Embryonic facial prominence (tissue), 1 donor: ENCODE results near the gene ELMO1.
A peak's percentile ranks its signal among the peaks of the same experiment; 100 is the strongest.

Source experiments
- DNase-seq: peaks from one replicate; pipeline ENCODE4 v3.0.0-alpha.2; 2016; ENCODE audit errors: extremely low spot score

Gene ELMO1

GRCh38 chr7:37315772-37316715 is 132.6 kb downstream of the ELMO1 start:
- no peak for DNase-seq

DNA sequence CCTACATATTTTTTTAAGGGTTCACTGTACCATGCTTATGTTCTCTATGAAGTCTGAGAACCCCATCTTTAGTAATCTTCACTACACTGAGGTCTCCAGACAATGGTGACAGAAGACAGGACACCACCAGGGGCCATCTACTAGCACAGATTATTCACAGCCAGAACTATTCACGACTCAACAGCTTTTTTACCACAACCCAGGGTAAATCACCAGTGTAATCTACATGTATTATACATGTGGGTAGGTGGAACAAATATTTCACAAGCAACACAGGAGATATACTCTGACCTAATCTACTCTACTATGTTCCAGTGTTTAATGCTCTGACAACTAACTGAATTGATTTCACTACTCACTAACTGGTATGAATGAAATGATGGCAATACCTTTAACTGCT is 136.1 kb downstream of the ELMO1 start:
- no peak for DNase-seq

DNA sequence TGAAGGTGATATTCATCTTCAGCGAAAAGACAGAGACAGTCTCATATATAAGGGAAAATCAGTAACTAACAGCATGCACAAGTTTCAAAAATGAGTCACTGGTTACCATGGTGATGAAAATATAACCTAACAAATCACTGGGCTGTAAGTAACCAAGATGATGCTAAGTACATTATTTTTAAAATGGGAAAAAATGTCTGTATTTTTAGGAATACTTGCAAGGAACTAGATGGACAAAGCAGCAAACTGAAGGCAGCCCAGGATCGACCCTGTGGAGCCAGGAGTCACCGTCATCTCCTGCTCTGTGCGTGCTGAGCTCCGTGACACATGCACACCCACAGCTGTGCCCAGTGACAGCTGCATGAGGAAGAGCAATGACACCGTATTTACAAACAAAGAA is 137.3 kb downstream of the ELMO1 start:
- no peak for DNase-seq

- no peak for DNase-seq
Measured at GRCh38 chr7:37310327-37311080, 138.2 kb downstream of the ELMO1 start.

- DNase-seq: no peak
Measured at GRCh38 chr7:37309493-37309892, 139.2 kb downstream of the ELMO1 start.

DNA sequence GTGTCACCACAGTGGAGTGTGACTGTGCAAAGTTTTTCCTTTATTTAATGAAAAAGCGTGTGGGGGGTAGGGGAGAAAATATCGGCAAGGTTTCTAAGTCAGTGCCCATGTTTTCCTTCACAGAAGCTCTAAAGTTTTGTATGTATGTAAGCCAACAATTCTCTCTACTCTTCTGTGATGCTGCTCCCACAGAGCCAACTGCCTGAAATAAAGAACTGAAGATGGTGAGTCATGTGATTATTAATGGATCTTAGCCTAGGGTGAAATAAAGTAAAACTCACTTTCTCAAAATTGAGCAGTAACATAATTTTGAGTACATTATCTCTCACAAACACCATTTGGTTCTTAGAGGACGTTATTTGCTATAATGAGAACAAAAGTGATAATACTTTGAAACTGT is 143.7 kb downstream of the ELMO1 start:
- no peak for DNase-seq

- DNase-seq: no peak
Measured at GRCh38 chr7:37297546-37297945, 151.1 kb downstream of the ELMO1 start.

GRCh38 chr7:37295401-37295800 is 153.3 kb downstream of the ELMO1 start:
- DNase-seq: no peak

DNA sequence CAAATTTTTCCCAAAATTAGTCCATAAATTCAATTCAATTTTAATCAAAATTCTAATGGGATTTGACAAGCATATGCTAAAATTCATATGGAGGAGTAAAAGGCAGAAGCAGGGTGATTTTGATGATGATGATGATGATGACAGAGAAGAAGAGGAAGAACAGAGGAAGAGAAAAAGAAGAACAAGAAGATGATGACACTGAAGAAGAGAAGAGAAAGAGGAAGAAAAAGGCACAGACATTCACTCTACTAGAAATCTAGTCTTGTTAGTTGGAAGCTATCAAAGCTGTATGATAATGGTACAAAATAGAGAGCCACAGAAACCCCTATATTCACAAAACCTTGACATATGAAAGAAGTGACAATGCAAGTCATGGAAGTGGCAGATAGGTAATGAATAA is 157.9 kb downstream of the ELMO1 start:
- DNase-seq: no peak

DNA sequence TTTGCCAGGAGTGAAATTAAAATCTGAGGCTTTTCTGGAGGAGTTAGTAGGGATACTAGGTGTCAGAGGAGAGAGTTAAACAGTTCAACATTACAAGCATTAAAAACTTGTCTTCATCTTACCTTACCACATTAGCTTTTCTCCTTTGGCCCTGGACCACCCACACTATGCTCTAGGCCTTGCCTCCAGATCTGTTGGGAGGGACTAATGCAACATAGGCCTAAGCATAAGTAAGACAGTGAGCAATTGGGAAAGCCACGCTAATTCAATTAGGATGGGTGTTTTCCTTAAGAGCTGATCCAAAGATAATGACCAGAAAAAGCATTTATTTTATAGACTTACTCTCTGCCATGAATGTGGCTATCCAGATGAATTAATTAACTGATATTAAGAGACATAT is 158.9 kb downstream of the ELMO1 start:
- DNase-seq: no peak

GRCh38 chr7:37289367-37289766 is 159.3 kb downstream of the ELMO1 start:
- DNase-seq: no peak

DNA sequence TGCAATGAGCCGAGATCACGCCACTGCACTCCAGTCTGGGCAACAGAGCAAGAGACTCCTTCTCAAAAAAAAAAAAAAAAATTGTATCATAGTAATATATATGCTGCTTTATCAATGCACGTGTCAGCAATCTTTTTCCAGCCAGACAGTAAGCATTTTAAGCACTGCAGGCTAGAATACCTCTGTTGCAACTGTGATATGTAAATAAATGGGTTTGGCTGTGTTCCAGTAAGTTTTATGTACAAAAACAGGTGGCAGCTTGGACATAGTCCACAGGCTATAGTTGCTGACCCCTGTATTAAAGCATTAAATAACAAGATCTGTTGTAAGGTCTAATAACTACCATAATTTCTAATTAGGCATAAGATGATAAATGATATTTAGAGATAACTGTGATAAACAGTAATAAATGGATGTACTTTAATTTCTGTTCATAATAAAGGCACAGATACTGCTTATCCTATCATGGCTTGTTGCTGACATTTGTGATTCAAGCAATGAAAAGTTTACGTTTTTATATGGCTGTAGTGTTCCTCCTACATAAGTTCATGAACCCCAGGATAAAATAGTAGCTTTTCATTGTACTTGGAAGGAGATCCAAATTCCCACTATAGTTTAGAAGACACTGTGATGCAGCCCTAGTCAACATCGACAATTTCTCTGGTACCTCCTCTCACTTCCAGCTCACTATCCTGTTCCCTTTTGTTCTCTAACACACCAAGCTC is 161.4 kb downstream of the ELMO1 start:
- no peak for DNase-seq

- DNase-seq: no peak
Measured at GRCh38 chr7:37286454-37286832, 162.2 kb downstream of the ELMO1 start.

DNA sequence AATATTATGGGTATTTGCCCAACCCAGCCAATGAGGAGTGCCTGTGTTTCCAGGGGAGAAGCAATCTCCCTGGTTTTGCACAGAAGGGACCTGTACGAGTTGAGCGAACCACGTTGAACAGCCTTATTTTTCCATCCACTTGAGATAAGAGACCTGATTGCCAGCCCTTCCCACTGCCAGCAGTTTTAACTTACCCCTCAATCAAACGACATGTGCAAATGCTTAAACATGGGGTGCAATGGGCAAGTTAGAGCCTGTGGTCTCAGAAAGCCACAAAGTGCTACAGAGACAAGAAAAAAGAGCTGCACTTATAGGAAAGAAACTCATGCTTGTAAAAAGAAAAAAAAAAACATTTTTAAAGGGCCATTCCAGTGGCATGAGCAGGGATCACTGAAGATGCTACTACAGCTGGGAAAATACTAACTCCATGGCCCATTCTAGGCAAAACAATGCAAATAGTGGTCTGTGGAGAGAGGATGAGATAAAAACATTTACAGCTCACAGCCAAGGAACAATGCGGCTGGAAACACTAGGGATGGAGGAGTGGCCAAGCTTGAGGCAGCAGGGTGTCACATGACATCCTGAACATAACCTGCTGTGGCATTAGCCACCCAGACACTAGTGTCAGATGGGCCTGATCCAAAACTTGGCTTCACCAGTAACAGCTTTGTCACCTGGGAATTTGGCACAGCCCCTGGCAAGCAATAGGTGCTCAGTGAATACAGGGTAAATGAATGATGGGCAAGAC is 162.8 kb downstream of the ELMO1 start:
- peak; percentile 36 for DNase-seq

DNA sequence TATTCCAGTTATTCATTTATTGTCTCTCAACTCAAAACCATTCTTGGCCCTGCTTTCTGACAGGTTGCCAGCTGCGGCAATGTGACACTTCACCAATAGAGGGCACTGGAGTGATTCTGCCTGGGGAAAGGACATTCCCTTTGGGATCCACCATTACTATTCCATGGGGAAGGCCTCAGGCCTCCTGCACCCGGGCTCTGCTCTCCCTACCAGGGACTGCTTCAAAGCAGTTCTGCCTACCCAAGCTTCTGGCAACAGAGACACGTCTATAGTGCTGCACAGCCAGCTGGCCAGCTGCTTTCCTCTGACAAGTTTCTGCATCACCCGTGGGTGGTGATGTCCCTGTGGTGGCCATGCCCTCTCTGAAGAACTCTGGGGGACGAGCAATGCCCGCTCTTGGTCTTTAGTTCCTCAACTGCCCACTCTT is 163.8 kb downstream of the ELMO1 start:
- DNase-seq: no peak

DNA sequence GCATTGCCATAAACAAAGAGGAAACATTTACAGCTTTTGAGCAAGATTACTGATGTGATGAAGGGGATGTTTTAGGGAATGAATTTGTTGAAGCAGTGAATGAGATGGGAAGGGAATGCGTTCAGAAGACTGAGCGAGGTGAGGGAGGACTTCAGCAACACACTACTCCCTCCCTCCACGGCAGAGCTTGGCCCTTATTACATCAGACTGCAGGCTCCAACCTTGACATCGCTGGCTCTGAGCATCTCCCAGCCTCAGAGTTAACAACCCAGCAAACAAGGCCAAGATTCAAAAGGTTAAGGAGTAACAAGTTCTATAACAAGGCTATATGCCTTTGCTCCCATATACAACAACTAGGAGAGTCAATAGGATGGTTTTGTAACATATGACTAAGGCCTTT is 164.4 kb downstream of the ELMO1 start:
- no peak for DNase-seq

- DNase-seq: no peak
Measured at GRCh38 chr7:37283716-37284115, 164.9 kb downstream of the ELMO1 start.

DNA sequence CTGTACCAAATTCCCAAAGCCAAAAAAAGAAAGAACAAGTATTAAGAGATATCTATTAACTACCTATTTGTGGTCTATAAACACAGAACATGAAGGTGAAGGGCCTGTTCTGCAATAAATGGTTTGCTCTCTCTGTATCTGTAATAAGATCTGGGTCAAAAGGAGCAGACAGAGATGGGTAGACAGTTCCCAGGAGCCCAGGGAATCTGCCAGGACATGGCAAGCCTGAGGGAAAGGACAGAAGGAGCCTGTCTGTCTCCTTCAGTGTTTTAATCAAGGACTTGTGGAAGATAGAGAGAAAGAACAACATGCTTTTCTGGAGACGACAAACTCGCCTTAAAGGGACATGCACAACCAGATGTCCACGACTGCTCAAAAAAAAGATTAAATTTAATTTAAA is 165.7 kb downstream of the ELMO1 start:
- DNase-seq: no peak

- DNase-seq: no peak
Measured at GRCh38 chr7:37282093-37282444, 166.6 kb downstream of the ELMO1 start.

DNA sequence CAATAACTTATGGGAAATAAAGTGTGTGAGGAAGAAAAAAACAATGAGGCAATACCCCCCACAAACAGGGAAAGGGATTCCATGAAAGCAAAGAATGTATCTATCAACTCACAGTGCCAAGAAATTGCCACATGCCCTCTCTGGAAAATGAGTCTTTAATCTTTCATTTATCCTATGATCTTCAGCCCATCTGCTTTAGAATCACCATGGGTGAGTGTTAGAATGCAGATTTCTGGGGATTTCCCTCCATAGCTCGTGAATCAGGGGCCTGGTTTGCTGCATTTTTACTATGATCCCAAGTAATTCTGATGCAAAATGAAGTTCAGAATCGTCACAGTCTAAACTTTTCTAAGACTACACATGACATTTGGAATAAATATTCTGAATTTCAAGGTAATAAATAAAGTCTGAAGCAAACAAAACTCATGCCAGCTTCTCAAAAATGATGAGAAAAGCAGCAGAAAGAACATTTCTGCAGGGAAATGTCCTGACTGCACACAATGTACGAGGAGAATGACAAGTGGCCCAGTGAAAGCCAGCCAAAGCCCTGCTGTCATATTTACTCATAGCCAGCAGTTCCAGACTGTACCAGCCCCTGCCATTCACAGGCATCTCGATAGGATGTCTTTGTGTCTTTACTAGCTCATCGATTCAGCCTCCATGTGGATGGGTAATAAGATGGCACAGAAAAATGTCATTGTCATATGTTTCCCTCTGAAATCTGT is 167.1 kb downstream of the ELMO1 start:
- no peak for DNase-seq

DNA sequence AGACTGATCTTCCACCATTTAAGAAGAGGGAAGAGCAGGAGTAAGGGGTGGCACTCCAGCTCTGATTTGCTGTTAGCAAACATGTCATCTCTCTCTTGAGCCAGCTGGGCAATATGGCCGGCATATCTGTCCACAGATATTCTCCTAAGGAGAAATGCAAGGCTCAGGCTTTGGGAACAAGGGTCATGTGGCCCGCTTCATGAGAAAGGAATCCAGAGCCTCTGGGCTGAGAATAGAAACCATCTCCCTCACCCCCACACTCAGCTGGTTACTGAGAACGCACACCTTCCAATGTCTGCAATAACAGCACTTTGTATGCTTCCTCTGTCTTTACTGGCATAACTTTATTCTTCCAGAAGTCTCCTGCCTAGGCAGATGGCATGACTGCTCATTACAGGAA is 171.2 kb downstream of the ELMO1 start:
- DNase-seq: no peak
